Measurements from ENCODE around the gene MOB1B. TPM values are rescaled to one million over a fixed set of nuclear protein-coding genes. Genes with fewer than 3 reads are reported as not detected.
A peak's percentile ranks its signal among the peaks of the same experiment; 100 is the strongest.

Gene MOB1B
- total and polyA plus RNA-seq, 2 experiments from 2014 or later = 7.5 to 10.2 TPM

DNA sequence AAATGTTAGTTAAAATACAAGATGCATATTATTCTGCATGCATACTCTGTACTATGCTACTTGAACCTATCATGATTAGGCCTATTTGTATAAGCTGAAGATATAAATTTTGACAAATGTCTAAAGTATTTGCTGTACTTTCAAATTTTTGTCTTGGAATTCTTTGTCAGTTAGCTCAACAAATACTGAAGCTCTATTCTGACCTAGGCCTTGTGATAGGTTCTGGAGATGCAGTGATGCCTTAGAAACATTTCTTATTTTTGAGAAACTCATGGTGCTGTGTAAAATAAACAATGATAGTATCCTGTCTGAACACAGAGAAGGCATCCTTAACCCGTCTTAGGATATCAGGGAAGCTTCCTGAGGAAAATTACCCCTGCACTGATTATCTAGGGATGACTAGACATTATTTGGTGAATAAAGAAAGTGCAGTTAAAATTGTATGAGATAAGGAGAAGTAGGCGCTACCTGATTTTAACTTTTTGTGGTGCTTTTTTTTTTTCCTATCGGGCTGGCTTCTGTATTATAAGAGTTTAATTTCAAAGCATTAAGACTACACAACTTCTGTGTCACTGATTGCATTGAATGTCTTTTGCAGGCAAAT is 43.4 kb downstream of the MOB1B start:
- Histone ChIP-seq H3K4me3 (no peak overlapping the region), H3K9me2 (ENCODE audit: insufficient read depth) (no peaks in the 10 kb centered on the region), H4K20me1 (ENCODE audit: insufficient read depth) (no peaks in the 10 kb centered on the region; the same call in 1 of the 2 replicates), H3K27me3 (replicated peaks; ENCODE audit: insufficient read depth) (no peaks in the 10 kb centered on the region), H3F3A (ENCODE audit: insufficient read depth) (peaks cover 13% of the 10 kb centered on the region), H3K27ac (peak overlapping the region; percentile 18), H3K4me2 (ENCODE audit: unreplicated experiment) (peak overlapping the region; percentile 18), H3K9ac (peak overlapping the region; percentile 8; the same call in 1 of the 2 replicates), H3K4me1 (ENCODE audit: insufficient read depth) (peaks cover 10% of the 10 kb centered on the region), H3K79me2 (ENCODE audit: insufficient read depth) (peaks cover 100% of the 10 kb centered on the region), H2AFZ (no peak overlapping the region), H3K9me3 (ENCODE audit: low read depth) (no peaks in the 10 kb centered on the region), H3K36me3 (ENCODE audit: low read depth) (no peaks in the 10 kb centered on the region)
- in situ Hi-C loops (cut with MboI) = no loop called here
- 96% methylated on average over 3 of the region's 3 CpGs for WGBS, 2 experiments (ENCODE audit: low coverage in 1 of 2, low lambda C conversion rate in 2 of 2, missing lambda C conversion rate in 2 of 2)
- TF ChIP-seq EZH2phosphoT487 (IDR thresholded peaks at IDR 0.05; ENCODE audit: insufficient read depth, low read depth) = no peak
- TF ChIP-seq EZH2 (IDR thresholded peaks at IDR 0.05; ENCODE audit: insufficient read depth, poor library complexity, severe bottlenecking) = no peak
- peak; percentile 36 for DNase-seq

GRCh38 chr4:70946939-70947338 is 44.8 kb downstream of the MOB1B start:
- H3K79me2 ChIP-seq (ENCODE audit: insufficient read depth) = peaks cover 100% of the 10 kb centered on the region
- no peaks in the 10 kb centered on the region for H3K36me3 ChIP-seq (ENCODE audit: low read depth)
- TF ChIP-seq EZH2phosphoT487 (IDR thresholded peaks at IDR 0.05; ENCODE audit: insufficient read depth, low read depth) (no peak), EZH2 (IDR thresholded peaks at IDR 0.05; ENCODE audit: insufficient read depth, poor library complexity, severe bottlenecking) (no peak)

DNA sequence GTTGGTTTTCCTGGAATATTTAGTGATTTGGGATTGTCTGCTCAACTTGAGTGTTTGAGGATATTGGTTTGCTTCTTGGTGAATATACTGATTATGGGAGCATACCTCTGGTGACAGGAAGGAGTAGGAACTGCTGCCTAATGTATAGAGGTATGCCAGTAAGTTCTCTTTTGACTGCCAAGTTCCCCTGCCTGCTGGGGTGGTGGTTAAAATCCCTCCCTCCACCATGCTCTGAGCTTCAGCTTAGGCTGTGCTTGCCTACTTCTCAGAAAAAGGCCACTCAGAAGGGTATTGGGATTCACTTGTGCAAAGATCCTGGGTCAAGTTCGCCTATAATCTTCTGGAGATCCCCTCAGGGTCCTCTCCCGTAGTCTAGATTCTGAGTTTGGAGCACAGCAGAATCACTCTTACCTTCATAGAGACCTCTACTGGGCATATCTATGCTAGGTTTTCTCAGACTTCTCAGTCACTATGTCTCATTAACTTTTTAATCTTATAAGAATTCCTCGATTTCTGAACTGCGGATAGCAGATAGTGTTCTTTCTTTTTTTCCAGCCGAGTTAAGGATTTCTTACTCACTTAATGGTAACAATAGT is 46.6 kb downstream of the MOB1B start:
- no peak for DNase-seq
- Histone ChIP-seq H3K27ac (no peak overlapping the region), H3K27me3 (replicated peaks; ENCODE audit: insufficient read depth) (no peaks in the 10 kb centered on the region), H3F3A (ENCODE audit: insufficient read depth) (peaks cover 13% of the 10 kb centered on the region), H2AFZ (no peak overlapping the region), H4K20me1 (ENCODE audit: insufficient read depth) (no peaks in the 10 kb centered on the region; the same call in 1 of the 2 replicates), H3K4me2 (ENCODE audit: unreplicated experiment) (no peak overlapping the region), H3K4me1 (ENCODE audit: insufficient read depth) (peaks cover 11% of the 10 kb centered on the region), H3K4me3 (no peak overlapping the region), H3K36me3 (ENCODE audit: low read depth) (no peaks in the 10 kb centered on the region), H3K9me2 (ENCODE audit: insufficient read depth) (no peaks in the 10 kb centered on the region), H3K79me2 (ENCODE audit: insufficient read depth) (peaks cover 99% of the 10 kb centered on the region), H3K9me3 (ENCODE audit: low read depth) (no peaks in the 10 kb centered on the region), H3K9ac (no peak overlapping the region)
- 91 to 93% methylated on average over 5 of the region's 5 CpGs for WGBS, 2 experiments (ENCODE audit: low coverage in 1 of 2, low lambda C conversion rate in 2 of 2, missing lambda C conversion rate in 2 of 2)
- TF ChIP-seq EZH2 (IDR thresholded peaks at IDR 0.05; ENCODE audit: insufficient read depth, poor library complexity, severe bottlenecking) (no peak), EZH2phosphoT487 (IDR thresholded peaks at IDR 0.05; ENCODE audit: insufficient read depth, low read depth) (no peak)
- in situ Hi-C loops (cut with MboI) = no loop called here

More at GRCh38 chr4:70946939-70947338, 44.8 kb downstream of the MOB1B start:
- 96% methylated on average over 4 of the region's 4 CpGs for WGBS, 2 experiments (ENCODE audit: low coverage in 1 of 2, low lambda C conversion rate in 2 of 2, missing lambda C conversion rate in 2 of 2)
- H4K20me1 ChIP-seq (ENCODE audit: insufficient read depth) = no peaks in the 10 kb centered on the region; the same call in 1 of the 2 replicates
- no peak overlapping the region for H3K9ac ChIP-seq
- no peaks in the 10 kb centered on the region for H3K27me3 ChIP-seq (replicated peaks; ENCODE audit: insufficient read depth)
- H2AFZ ChIP-seq = no peak overlapping the region
- no peak overlapping the region for H3K4me3 ChIP-seq
- no peaks in the 10 kb centered on the region for H3K9me3 ChIP-seq (ENCODE audit: low read depth)
- in situ Hi-C loops (cut with MboI) = no loop called here
- H3K9me2 ChIP-seq (ENCODE audit: insufficient read depth) = no peaks in the 10 kb centered on the region
- H3K27ac ChIP-seq = no peak overlapping the region
- H3K4me2 ChIP-seq (ENCODE audit: unreplicated experiment) = no peak overlapping the region
- peak; percentile 7 for DNase-seq
- H3F3A ChIP-seq (ENCODE audit: insufficient read depth) = peaks cover 13% of the 10 kb centered on the region
- H3K4me1 ChIP-seq (ENCODE audit: insufficient read depth) = peaks cover 10% of the 10 kb centered on the region

GRCh38 chr4:70954032-70954431 is 51.9 kb downstream of the MOB1B start:
- H3K4me3 ChIP-seq = no peak overlapping the region
- peaks cover 21% of the 10 kb centered on the region for H3K4me1 ChIP-seq (ENCODE audit: insufficient read depth)
- H3F3A ChIP-seq (ENCODE audit: insufficient read depth) = peaks cover 14% of the 10 kb centered on the region
- H3K9me2 ChIP-seq (ENCODE audit: insufficient read depth) = no peaks in the 10 kb centered on the region
- in situ Hi-C loops (cut with MboI) = no loop called here
- no peak overlapping the region for H3K27ac ChIP-seq
- H3K9me3 ChIP-seq (ENCODE audit: low read depth) = no peaks in the 10 kb centered on the region
- no peaks in the 10 kb centered on the region for H3K27me3 ChIP-seq (replicated peaks; ENCODE audit: insufficient read depth)
- H3K79me2 ChIP-seq (ENCODE audit: insufficient read depth) = peaks cover 89% of the 10 kb centered on the region
- H3K9ac ChIP-seq = no peak overlapping the region
- no peak overlapping the region for H2AFZ ChIP-seq
- H4K20me1 ChIP-seq (ENCODE audit: insufficient read depth) = no peaks in the 10 kb centered on the region
- H3K36me3 ChIP-seq (ENCODE audit: low read depth) = no peaks in the 10 kb centered on the region
- TF ChIP-seq EZH2 (IDR thresholded peaks at IDR 0.05; ENCODE audit: insufficient read depth, poor library complexity, severe bottlenecking) (no peak), EZH2phosphoT487 (IDR thresholded peaks at IDR 0.05; ENCODE audit: insufficient read depth, low read depth) (no peak)
- no peak overlapping the region for H3K4me2 ChIP-seq (ENCODE audit: unreplicated experiment)
- WGBS, 2 experiments (ENCODE audit: low coverage in 1 of 2, low lambda C conversion rate in 2 of 2, missing lambda C conversion rate in 2 of 2) = 94 to 100% methylated on average over 1 of the region's 1 CpG
- DNase-seq = peak; percentile 12

Data from GM23248 (cell line).